Measurements from ENCODE around the gene RALGAPA2.

The RALGAPA2 gene

GRCh38 chr20:20440886-20441658 lies 271.4 kb downstream of the RALGAPA2 start:
- H3K4me1 ChIP-seq (ENCODE audit: insufficient read depth, low read length) = peaks cover 10% of the 10 kb centered on the region
- no peak overlapping the region for H3K4me3 ChIP-seq (ENCODE audit: low read length)
- H3K27me3 ChIP-seq (ENCODE audit: insufficient read depth, low read length) = no peaks in the 10 kb centered on the region
- no peaks in the 10 kb centered on the region for H3K36me3 ChIP-seq (ENCODE audit: insufficient read depth, low read length)
- no peak overlapping the region for H2AFZ ChIP-seq (ENCODE audit: low read depth, low read length)
- H3K9me3 ChIP-seq (ENCODE audit: low read length) = no peaks in the 10 kb centered on the region

GRCh38 chr20:20440481-20440880 lies 272.0 kb downstream of the RALGAPA2 start:
- Histone ChIP-seq H3K27me3 (ENCODE audit: insufficient read depth, low read length) (no peaks in the 10 kb centered on the region), H3K36me3 (ENCODE audit: insufficient read depth, low read length) (no peaks in the 10 kb centered on the region), H3K4me1 (ENCODE audit: insufficient read depth, low read length) (peaks cover 7% of the 10 kb centered on the region), H2AFZ (ENCODE audit: low read depth, low read length) (no peak overlapping the region), H3K9me3 (ENCODE audit: low read length) (no peaks in the 10 kb centered on the region), H3K4me3 (ENCODE audit: low read length) (no peak overlapping the region)

- Histone ChIP-seq H3K9me3 (ENCODE audit: low read length) (no peaks in the 10 kb centered on the region), H3K4me1 (ENCODE audit: insufficient read depth, low read length) (peaks cover 7% of the 10 kb centered on the region), H3K4me3 (ENCODE audit: low read length) (no peak overlapping the region), H3K27me3 (ENCODE audit: insufficient read depth, low read length) (no peaks in the 10 kb centered on the region), H2AFZ (ENCODE audit: low read depth, low read length) (no peak overlapping the region), H3K36me3 (ENCODE audit: insufficient read depth, low read length) (no peaks in the 10 kb centered on the region)
These were observed 272.7 kb downstream of the RALGAPA2 start for GRCh38 chr20:20439602-20440190.

GRCh38 chr20:20437314-20437713 lies 275.1 kb downstream of the RALGAPA2 start:
- H3K36me3 ChIP-seq (ENCODE audit: insufficient read depth, low read length) = no peaks in the 10 kb centered on the region
- H3K4me3 ChIP-seq (ENCODE audit: low read length) = no peak overlapping the region
- H2AFZ ChIP-seq (ENCODE audit: low read depth, low read length) = no peak overlapping the region
- H3K9me3 ChIP-seq (ENCODE audit: low read length) = no peaks in the 10 kb centered on the region
- H3K4me1 ChIP-seq (ENCODE audit: insufficient read depth, low read length) = peaks cover 7% of the 10 kb centered on the region
- no peaks in the 10 kb centered on the region for H3K27me3 ChIP-seq (ENCODE audit: insufficient read depth, low read length)

- H3K9me3 ChIP-seq (ENCODE audit: low read length) = no peaks in the 10 kb centered on the region
- H3K27me3 ChIP-seq (ENCODE audit: insufficient read depth, low read length) = no peaks in the 10 kb centered on the region
- no peak overlapping the region for H2AFZ ChIP-seq (ENCODE audit: low read depth, low read length)
- peaks cover 7% of the 10 kb centered on the region for H3K4me1 ChIP-seq (ENCODE audit: insufficient read depth, low read length)
- H3K36me3 ChIP-seq (ENCODE audit: insufficient read depth, low read length) = no peaks in the 10 kb centered on the region
- no peak overlapping the region for H3K4me3 ChIP-seq (ENCODE audit: low read length)
These were observed 275.8 kb downstream of the RALGAPA2 start for GRCh38 chr20:20436689-20437088.

- Histone ChIP-seq H3K27me3 (ENCODE audit: insufficient read depth, low read length) (no peaks in the 10 kb centered on the region), H3K36me3 (ENCODE audit: insufficient read depth, low read length) (no peaks in the 10 kb centered on the region), H3K9me3 (ENCODE audit: low read length) (no peaks in the 10 kb centered on the region)
These were observed 277.0 kb downstream of the RALGAPA2 start for GRCh38 chr20:20435453-20435852.

GRCh38 chr20:20432618-20433286 lies 279.7 kb downstream of the RALGAPA2 start:
- Histone ChIP-seq H3K27me3 (ENCODE audit: insufficient read depth, low read length) (no peaks in the 10 kb centered on the region), H3K4me1 (ENCODE audit: insufficient read depth, low read length) (no peaks in the 10 kb centered on the region), H3K4me3 (ENCODE audit: low read length) (no peak overlapping the region), H3K36me3 (ENCODE audit: insufficient read depth, low read length) (no peaks in the 10 kb centered on the region), H2AFZ (ENCODE audit: low read depth, low read length) (no peak overlapping the region), H3K9me3 (ENCODE audit: low read length) (no peaks in the 10 kb centered on the region)

More at GRCh38 chr20:20435453-20435852, 277.0 kb downstream of the RALGAPA2 start:
- Histone ChIP-seq H3K4me3 (ENCODE audit: low read length) (no peak overlapping the region), H3K4me1 (ENCODE audit: insufficient read depth, low read length) (no peaks in the 10 kb centered on the region), H2AFZ (ENCODE audit: low read depth, low read length) (no peak overlapping the region)

- Histone ChIP-seq H2AFZ (ENCODE audit: low read depth, low read length) (no peak overlapping the region), H3K4me1 (ENCODE audit: insufficient read depth, low read length) (no peaks in the 10 kb centered on the region), H3K9me3 (ENCODE audit: low read length) (no peaks in the 10 kb centered on the region), H3K4me3 (ENCODE audit: low read length) (no peak overlapping the region), H3K36me3 (ENCODE audit: insufficient read depth, low read length) (no peaks in the 10 kb centered on the region), H3K27me3 (ENCODE audit: insufficient read depth, low read length) (no peaks in the 10 kb centered on the region)
These were observed 282.4 kb downstream of the RALGAPA2 start for GRCh38 chr20:20430066-20430465.

- H3K4me1 ChIP-seq (ENCODE audit: insufficient read depth, low read length) = no peaks in the 10 kb centered on the region
- H3K4me3 ChIP-seq (ENCODE audit: low read length) = no peak overlapping the region
- no peaks in the 10 kb centered on the region for H3K9me3 ChIP-seq (ENCODE audit: low read length)
- H2AFZ ChIP-seq (ENCODE audit: low read depth, low read length) = no peak overlapping the region
- H3K36me3 ChIP-seq (ENCODE audit: insufficient read depth, low read length) = no peaks in the 10 kb centered on the region
- no peaks in the 10 kb centered on the region for H3K27me3 ChIP-seq (ENCODE audit: insufficient read depth, low read length)
These were observed 284.4 kb downstream of the RALGAPA2 start for GRCh38 chr20:20428067-20428466.

- Histone ChIP-seq H2AFZ (ENCODE audit: low read depth, low read length) (no peak overlapping the region), H3K4me1 (ENCODE audit: insufficient read depth, low read length) (no peaks in the 10 kb centered on the region), H3K9me3 (ENCODE audit: low read length) (no peaks in the 10 kb centered on the region), H3K36me3 (ENCODE audit: insufficient read depth, low read length) (no peaks in the 10 kb centered on the region), H3K27me3 (ENCODE audit: insufficient read depth, low read length) (no peaks in the 10 kb centered on the region), H3K4me3 (ENCODE audit: low read length) (no peak overlapping the region)
These were observed 285.1 kb downstream of the RALGAPA2 start for GRCh38 chr20:20427227-20427864.

- no peaks in the 10 kb centered on the region for H3K9me3 ChIP-seq (ENCODE audit: low read length)
- no peak overlapping the region for H2AFZ ChIP-seq (ENCODE audit: low read depth, low read length)
- H3K4me1 ChIP-seq (ENCODE audit: insufficient read depth, low read length) = no peaks in the 10 kb centered on the region
These were observed 285.9 kb downstream of the RALGAPA2 start for GRCh38 chr20:20426655-20426907.

GRCh38 chr20:20425823-20426654 lies 286.4 kb downstream of the RALGAPA2 start:
- Histone ChIP-seq H3K36me3 (ENCODE audit: insufficient read depth, low read length) (no peaks in the 10 kb centered on the region), H3K4me1 (ENCODE audit: insufficient read depth, low read length) (no peaks in the 10 kb centered on the region), H3K9me3 (ENCODE audit: low read length) (no peaks in the 10 kb centered on the region), H3K4me3 (ENCODE audit: low read length) (no peak overlapping the region), H2AFZ (ENCODE audit: low read depth, low read length) (no peak overlapping the region), H3K27me3 (ENCODE audit: insufficient read depth, low read length) (no peaks in the 10 kb centered on the region)

More at GRCh38 chr20:20426655-20426907, 285.9 kb downstream of the RALGAPA2 start:
- no peak overlapping the region for H3K4me3 ChIP-seq (ENCODE audit: low read length)
- H3K27me3 ChIP-seq (ENCODE audit: insufficient read depth, low read length) = no peaks in the 10 kb centered on the region
- no peaks in the 10 kb centered on the region for H3K36me3 ChIP-seq (ENCODE audit: insufficient read depth, low read length)
